Urothelium cell line (cell line): Measurements from ENCODE around the gene TRPV6.

Experiments
- DNase-seq: peaks from one replicate; pipeline ENCODE4 v3.0.0; 2011; ENCODE audit warnings: low spot score, mixed read lengths
- FAIRE-seq: peaks from 2 replicates; lab custom pipeline; 2011; peaks lifted over from hg19 to GRCh38; lab: Jason Lieb, UNC

Gene TRPV6

GRCh38 chr7:142885311-142886230 lies at the start of gene TRPV6:
TSS of gene TRPV6 (minus strand) at chr7:142885745.
- DNase-seq, result no peak
- no peak for FAIRE-seq

DNA sequence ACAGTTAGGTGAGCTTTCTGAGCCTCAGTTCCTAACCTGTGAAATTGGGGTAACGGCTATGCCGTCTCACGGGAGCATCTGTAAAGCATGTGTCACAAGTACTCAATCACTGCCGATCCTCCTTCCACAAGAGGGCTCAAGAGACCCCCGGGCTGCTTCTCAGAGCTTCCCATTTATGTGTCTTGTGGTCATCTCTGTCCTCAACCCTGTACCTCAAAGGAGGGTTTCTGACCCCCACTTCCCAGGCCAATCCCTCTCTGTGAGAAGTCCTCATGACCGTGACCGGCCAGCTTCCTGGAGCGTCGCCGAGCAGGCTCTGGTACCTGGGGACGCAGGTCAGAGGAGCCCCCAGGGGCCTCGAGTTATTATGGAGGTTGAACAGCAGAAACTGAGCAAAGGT lies 48.5 kb upstream of the TRPV6 start:
- no peak for FAIRE-seq
- DNase-seq, result no peak

DNA sequence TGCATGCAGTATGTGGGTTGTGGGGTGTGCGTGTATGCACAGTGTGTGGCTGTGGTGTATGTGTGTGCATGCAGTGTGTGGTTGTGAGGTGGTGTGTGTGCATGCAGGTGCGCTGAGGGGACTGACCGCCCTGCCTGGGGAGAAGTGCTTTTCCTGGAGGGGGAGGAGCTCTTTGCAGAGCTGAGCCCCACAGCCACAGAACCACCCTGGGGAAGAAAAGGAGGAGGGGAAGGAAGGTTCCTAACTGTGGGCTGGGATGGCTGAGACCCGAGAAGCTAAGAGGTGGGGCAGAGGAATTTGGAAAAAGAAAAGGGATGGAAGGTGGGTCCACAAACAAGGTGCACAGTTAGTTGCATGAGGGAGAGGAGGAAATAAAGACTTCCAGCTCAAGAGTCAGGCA lies 48.1 kb upstream of the TRPV6 start, which contains the start of gene TRPV5:
Gene TRPV5 (minus strand): TSS at position 123 of the 400 bp plus-strand sequence. CDS start 287 bp downstream, outside the sequence.
- DNase-seq (no peak), FAIRE-seq (peak; percentile 83)

DNA sequence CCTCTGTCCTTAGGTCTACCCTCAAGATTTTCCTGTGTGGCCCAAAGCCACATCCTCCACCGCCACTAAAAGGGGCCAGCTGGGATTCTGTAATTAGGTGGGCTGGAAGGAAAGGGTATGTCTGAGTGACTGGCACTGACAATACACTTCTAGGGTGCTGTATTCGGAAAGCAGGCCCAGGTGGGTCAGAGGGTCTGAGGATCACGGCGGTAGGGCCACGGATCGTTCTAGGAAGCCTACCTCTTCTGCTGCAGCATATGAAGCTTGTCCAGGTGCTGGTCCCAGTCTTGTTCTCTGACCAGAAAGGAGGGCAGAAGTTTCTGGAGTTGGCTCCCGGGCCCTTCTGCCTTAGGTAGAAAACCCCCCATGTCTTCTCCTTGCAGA lies 47.5 kb upstream of the TRPV6 start:
- DNase-seq, result no peak
- FAIRE-seq, result no peak

- FAIRE-seq, result no peak
Measured at GRCh38 chr7:142932386-142933091, 47.0 kb upstream of the TRPV6 start.

DNA sequence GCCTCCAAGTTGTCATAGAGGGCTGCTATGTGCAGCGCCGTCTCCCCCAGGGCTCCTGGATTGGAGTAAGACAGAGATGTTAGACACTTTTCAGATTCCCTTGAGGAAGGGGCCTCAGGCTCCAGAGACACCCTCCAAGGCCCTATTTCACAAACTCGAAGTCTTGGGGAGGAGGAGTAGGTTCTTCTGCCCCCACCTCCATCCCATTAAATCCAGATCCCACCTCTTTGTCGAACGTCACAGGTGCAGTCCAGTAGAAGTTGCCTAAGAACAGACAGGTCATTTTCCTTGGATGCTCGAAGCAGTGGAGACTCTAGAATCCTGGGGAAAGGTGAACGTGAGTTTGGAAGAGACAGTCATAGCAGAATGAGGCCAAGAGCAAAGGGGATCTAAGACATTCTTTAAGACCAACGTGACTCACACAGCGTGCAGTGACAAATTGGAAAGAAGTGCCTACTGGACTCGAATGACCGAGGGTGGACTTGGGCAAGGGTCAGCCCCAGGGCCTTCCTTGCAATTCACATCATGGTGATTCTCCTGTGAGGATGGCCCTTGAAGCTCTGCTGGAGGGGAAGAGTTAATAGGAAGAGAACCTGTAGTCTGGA lies 44.7 kb upstream of the TRPV6 start:
- FAIRE-seq (no peak), DNase-seq (no peak)

More at GRCh38 chr7:142932386-142933091, 47.0 kb upstream of the TRPV6 start:
- DNase-seq, result no peak

GRCh38 chr7:142927949-142928348 lies 42.4 kb upstream of the TRPV6 start:
- no peak for FAIRE-seq
- no peak for DNase-seq

DNA sequence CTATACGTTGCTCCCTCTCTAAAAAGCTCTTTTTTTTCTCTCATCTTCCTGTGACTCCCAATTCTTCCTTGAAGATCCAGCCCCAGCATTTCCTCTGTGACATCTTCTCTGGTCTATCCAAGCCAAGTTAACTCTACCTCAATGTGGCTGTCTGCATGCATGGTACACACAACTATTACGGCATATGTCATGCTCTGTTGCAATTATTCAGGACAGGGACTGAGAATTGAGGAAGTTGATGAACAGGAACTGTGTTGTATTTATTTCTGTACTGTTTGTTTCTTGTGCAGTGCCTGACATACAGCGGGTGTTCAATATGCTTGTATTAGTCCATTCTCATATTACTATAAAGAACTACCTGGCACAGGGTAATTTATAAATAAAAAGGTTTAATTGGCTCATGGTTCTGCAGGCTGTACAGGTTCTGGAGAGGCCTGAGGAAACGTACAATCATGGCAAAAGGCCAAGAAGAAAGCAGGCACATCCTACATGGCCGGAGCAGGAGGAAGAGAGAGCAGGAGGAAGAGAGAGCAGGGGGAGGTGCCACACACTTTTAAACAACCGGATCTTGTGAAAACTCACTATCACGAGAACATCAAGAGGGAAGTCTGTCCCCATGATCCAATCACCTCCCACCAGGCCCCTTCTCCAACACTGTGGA lies 41.7 kb upstream of the TRPV6 start:
- no peak for FAIRE-seq
- no peak for DNase-seq

DNA sequence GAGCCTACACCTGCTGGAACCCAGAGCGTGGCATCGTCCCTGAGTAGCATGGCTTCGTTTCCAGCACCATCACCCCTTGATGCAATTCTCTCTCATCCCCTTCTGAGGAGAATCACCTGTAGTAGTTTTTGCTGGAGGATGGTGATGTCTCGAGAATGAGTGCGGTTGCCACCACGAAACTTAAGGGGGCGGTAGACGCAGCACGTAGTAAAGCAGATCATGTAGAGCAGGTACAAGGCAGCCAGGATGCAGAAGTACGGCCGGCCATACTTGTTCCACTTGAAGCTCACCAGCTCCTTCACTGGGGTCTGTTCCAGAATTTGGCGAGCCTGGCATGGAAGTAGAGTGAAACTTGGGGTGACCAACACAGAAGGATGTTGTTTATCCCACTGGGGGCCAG lies 39.9 kb upstream of the TRPV6 start:
- FAIRE-seq, result no peak
- DNase-seq, result no peak

DNA sequence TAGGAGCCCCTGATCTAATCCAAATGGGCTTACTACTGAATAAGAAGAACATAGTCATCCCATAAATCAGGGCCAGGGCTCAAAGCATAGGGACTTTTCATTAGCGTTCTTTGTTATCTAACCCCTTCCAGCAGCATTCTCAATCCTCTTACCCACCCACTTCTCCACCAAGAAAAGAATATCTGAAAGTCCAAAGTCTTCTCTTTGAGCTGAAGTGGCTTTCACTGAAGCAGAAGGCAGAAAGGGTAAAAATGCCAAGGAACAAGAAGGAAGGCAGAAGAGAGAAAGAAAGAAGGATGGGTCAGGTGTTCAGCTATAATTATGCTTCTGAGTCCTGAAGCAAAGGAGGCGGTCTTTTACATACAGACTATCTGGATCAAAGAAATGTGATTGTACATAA lies 37.8 kb upstream of the TRPV6 start:
- DNase-seq (no peak), FAIRE-seq (no peak)

- FAIRE-seq, result no peak
- no peak for DNase-seq
Measured at GRCh38 chr7:142919656-142920055, 34.1 kb upstream of the TRPV6 start.

GRCh38 chr7:142918901-142919300 lies 33.4 kb upstream of the TRPV6 start:
- no peak for DNase-seq
- no peak for FAIRE-seq

- no peak for DNase-seq
- no peak for FAIRE-seq
Measured at GRCh38 chr7:142917447-142917846, 31.9 kb upstream of the TRPV6 start.

GRCh38 chr7:142916508-142916907 lies 31.0 kb upstream of the TRPV6 start:
- DNase-seq (no peak), FAIRE-seq (no peak)

DNA sequence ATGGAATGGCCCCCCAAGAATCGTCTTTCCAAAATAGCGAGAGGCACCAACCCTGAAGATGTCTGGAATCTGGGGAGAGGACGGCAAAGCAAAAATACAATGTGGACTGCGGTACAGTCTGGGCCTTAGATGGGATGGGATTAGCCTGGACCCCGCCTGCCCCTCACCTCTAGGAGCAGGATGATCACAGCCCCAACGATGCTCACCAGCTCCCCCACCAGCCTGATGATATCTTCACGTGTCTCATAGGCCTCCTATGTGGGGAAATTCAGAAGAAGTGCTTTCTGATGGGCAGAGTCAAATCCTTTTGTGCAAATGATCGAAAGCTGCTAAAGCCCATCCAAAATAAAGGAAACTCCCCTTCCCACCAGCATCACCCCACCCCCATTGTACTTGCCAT lies 29.8 kb upstream of the TRPV6 start:
- FAIRE-seq (no peak), DNase-seq (no peak)

DNA sequence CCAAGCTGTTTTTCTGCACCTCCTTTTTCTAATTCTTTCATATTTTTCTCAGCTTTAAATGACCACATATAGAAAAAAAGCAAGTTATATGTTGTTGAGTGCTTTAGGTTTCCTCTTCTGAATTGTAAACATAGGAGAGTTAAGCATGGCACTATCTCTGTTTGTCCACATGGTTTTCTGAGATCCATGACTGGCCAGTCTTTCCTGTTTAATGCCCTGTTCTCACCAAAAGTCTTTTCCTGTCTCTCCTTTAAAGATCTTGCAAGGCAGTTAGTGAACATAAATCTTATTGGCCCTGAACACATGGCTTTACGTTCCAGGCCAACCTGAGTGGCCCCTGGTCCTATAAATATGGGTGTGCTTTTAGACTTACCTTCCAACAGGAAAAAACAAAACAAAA lies 28.6 kb upstream of the TRPV6 start:
- no peak for FAIRE-seq

DNA sequence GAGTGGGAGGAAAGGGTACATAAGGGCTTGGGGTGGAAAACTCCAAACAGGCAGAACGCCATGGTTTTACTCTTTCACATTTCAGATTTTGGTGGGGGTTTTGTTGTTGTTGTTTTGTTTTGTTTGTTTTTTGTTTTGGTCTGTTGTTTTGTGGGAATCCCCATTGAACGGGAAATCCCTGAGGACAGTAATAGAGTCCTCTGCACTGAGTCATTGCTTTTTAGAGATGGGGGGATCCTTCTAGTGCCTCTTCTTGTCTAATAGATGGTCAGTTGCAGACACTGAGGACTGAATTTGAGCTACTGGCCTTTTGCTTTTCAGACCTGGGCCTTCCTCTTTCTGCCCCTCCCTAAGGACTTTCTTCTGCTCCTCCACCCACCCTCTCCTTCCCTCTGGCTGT lies 28.0 kb upstream of the TRPV6 start:
- FAIRE-seq, result no peak
- DNase-seq, result no peak

More for the DNA sequence above, 28.6 kb upstream of the TRPV6 start:
- no peak for DNase-seq

GRCh38 chr7:142913051-142913450 lies 27.5 kb upstream of the TRPV6 start:
- FAIRE-seq (no peak), DNase-seq (no peak)

- no peak for DNase-seq
- FAIRE-seq, result no peak
Measured at GRCh38 chr7:142910481-142910880, 24.9 kb upstream of the TRPV6 start.

DNA sequence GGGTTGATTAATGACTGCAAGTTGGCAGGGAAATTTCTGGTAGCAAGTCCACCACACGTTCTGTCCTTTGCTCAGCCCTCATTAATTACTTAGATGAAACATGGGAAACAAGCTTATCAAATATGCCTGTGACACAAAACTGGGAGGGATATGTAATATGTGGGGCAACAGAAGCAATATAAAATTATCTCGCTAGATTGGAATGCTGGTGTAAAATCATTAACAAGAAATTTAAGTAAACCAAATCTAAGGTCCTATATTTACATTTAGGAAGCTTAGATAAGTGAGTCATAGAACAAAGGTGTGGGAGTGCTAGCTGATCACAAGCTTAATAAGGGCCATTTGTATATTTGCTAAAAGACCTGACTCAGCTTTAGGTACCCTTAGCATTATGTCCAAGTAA lies 24.5 kb upstream of the TRPV6 start:
- no peak for FAIRE-seq
- DNase-seq, result no peak
